ENCODE measurements around the gene SLC2A9. TPM values are rescaled to one million over a fixed set of nuclear protein-coding genes. Genes with fewer than 3 reads are reported as not detected.

The SLC2A9 gene
- 3.1 TPM for polyA plus RNA-seq (2012; ENCODE audit: insufficient read length, low read depth)

- TF ChIP-seq SIN3A (IDR thresholded peaks at IDR 0.05; ENCODE audit: borderline replicate concordance, insufficient read depth, low read length) = no peak
- TF ChIP-seq REST (IDR thresholded peaks at IDR 0.05; ENCODE audit: insufficient read depth in 1 of 2, low read depth in 2 of 2, low read length in 2 of 2) = no peak
- no peak for TF ChIP-seq TAF1 (IDR thresholded peaks at IDR 0.05; ENCODE audit: borderline replicate concordance, insufficient read depth, low read length)
- no peak for TF ChIP-seq FOXP2 (optimal IDR thresholded peaks at IDR 0.05; ENCODE audit: borderline replicate concordance, extremely low read depth, extremely low read length, insufficient read depth)
- TF ChIP-seq POLR2AphosphoS5 (IDR thresholded peaks at IDR 0.05; ENCODE audit: low read depth, low read length) = no peak
Observed at GRCh38 chr4:10020871-10021652, at the start of gene SLC2A9. TSS of gene SLC2A9 (minus strand) at chr4:10021497. CDS start at chr4:10021429, 68 bp downstream.

DNA sequence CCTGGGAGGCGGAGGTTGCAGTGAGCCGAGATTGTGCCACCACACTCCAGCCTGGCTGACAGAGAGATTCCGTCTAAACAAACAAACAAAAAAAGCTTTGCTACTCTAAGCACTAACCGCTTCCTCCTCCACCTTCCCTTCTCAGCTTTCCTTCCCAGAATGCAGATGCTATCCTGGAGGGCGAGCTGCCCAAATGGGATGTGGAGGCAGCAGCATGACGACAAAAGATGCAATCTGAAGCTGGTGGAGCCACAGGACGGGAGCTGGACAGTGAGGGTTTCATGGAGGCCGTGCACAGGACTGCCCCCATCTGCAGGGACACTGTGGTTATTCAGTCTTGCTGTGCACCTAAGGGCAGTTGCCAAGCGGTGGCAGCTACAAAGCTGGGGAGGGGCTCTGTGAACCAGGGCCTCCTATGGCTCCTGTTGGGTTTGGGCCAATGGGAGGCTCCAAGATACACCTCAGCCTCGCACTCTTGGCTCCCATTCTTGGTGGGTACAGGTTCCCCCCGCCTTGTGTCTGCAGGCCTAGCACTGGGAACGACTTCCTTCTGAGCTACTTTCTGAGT is 47.9 kb upstream of the SLC2A9 start:
- TF ChIP-seq POLR2AphosphoS5 (IDR thresholded peaks at IDR 0.05; ENCODE audit: low read depth, low read length) = no peak
- TF ChIP-seq TAF1 (IDR thresholded peaks at IDR 0.05; ENCODE audit: borderline replicate concordance, insufficient read depth, low read length) = no peak
- TF ChIP-seq FOXP2 (optimal IDR thresholded peaks at IDR 0.05; ENCODE audit: borderline replicate concordance, extremely low read depth, extremely low read length, insufficient read depth) = no peak
- TF ChIP-seq REST (IDR thresholded peaks at IDR 0.05; ENCODE audit: insufficient read depth in 1 of 2, low read depth in 2 of 2, low read length in 2 of 2) = no peak
- TF ChIP-seq SIN3A (IDR thresholded peaks at IDR 0.05; ENCODE audit: borderline replicate concordance, insufficient read depth, low read length) = no peak

- TF ChIP-seq SIN3A (IDR thresholded peaks at IDR 0.05; ENCODE audit: borderline replicate concordance, insufficient read depth, low read length) (no peak), TAF1 (IDR thresholded peaks at IDR 0.05; ENCODE audit: borderline replicate concordance, insufficient read depth, low read length) (no peak), FOXP2 (optimal IDR thresholded peaks at IDR 0.05; ENCODE audit: borderline replicate concordance, extremely low read depth, extremely low read length, insufficient read depth) (no peak)
Observed at GRCh38 chr4:10066670-10067651, 45.7 kb upstream of the SLC2A9 start.

DNA sequence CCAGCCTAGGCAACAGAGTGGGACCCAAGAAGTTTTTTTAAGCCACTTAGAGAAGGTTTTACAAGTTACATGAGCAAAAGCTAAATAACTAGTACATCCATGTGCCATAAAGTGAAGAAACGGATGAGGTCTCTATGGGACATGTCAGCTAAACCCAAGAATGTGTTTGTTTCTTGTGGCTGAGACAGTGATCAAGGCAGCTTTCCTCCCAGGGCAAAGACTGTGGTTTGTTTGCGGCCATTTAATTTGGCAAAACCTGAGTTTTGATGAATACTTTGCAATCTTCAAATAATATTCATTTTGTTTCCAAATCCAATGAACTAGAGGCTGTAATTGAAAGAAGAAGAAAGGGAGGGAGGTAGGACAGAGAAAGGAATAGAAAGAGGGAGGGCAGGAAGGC is 44.9 kb upstream of the SLC2A9 start:
- TF ChIP-seq POLR2AphosphoS5 (IDR thresholded peaks at IDR 0.05; ENCODE audit: low read depth, low read length) (no peak), REST (IDR thresholded peaks at IDR 0.05; ENCODE audit: insufficient read depth in 1 of 2, low read depth in 2 of 2, low read length in 2 of 2) (no peak), FOXP2 (optimal IDR thresholded peaks at IDR 0.05; ENCODE audit: borderline replicate concordance, extremely low read depth, extremely low read length, insufficient read depth) (no peak), TAF1 (IDR thresholded peaks at IDR 0.05; ENCODE audit: borderline replicate concordance, insufficient read depth, low read length) (no peak), SIN3A (IDR thresholded peaks at IDR 0.05; ENCODE audit: borderline replicate concordance, insufficient read depth, low read length) (no peak)
